HepG2 (cell line): ENCODE data around the gene PLCB4. TPM values are rescaled to one million over a fixed set of nuclear protein-coding genes. Genes with fewer than 3 reads are reported as not detected.

Source experiments
- ATAC-seq: fragments of 200-7000 bp; cut with Tn5 transposase; 3 replicates; pipeline ENCODE4 v1.9.1; 2020; ENCODE audit warnings: mild to moderate bottlenecking, moderate library complexity
- BruUV-seq: library from RNA; stranded (reverse); fragments of 400-500 nt; replicated peaks from 2 replicates; lab custom pipeline; 2021; lab: Mats Ljungman, UMichigan
- CTCF ChIA-PET: fragments of 300-600 bp; formaldehyde crosslinking; extraction: SDS; loops from one replicate; lab custom pipeline; 2021; ENCODE audit warnings: low total read pairs, inconsistent platforms, low intra/inter-chr PET ratio; lab: Yijun Ruan, JAX
- POLR2A ChIA-PET: fragments of 350-600 bp; sonication (Branson Sonifier 250); formaldehyde crosslinking; loops from one replicate; lab custom pipeline; 2020; ENCODE audit warnings: antibody characterized with exemption, inconsistent platforms; lab: Yijun Ruan, JAX
- DNase-seq: peaks from one replicate; pipeline ENCODE4 v3.0.0-alpha.2; 2015; ENCODE audit warnings: low spot score
- FAIRE-seq: peaks from 3 replicates; lab custom pipeline; 2011; peaks lifted over from hg19 to GRCh38; lab: Jason Lieb, UNC
- H2AFZ ChIP-seq: one replicate; pipeline ENCODE4 v1.6.1; 2011; ENCODE audit warnings: low read length, inconsistent platforms
- H3K27ac ChIP-seq: fragments of 300-600 bp; 3 replicates; pipeline ENCODE4 v1.8.0; 2011; ENCODE audit warnings: mixed run types, mild to moderate bottlenecking, mixed read lengths, low read length, inconsistent platforms; ENCODE audit not compliant: insufficient read depth; ENCODE audit errors: extremely low read length
- H3K27me3 ChIP-seq, 2 experiments: fragments of 200-600 bp in 1 of 2; 2 replicates in 1 of 2; 3 replicates in 1 of 2; pipeline versions ENCODE4 v1.6.0 to v1.8.0; 2011; ENCODE audit warnings: low read length in 2 of 2, mild to moderate bottlenecking in 2 of 2, moderate library complexity in 2 of 2, inconsistent platforms in 1 of 2; ENCODE audit not compliant: insufficient read depth in 2 of 2, control insufficient read depth in 1 of 2
- H3K36me3 ChIP-seq, 2 experiments: fragments of 200-600 bp in 1 of 2; replicated peaks in 1 of 2; 2 replicates in 1 of 2; 3 replicates in 1 of 2; pipeline versions ENCODE4 v1.5.1 to v1.8.0; 2011; ENCODE audit warnings: low read length in 2 of 2, inconsistent platforms in 1 of 2; ENCODE audit not compliant: insufficient read depth in 2 of 2, control insufficient read depth in 1 of 2
- H3K4me1 ChIP-seq: 2 replicates; pipeline ENCODE4 v1.5.1; 2012; ENCODE audit warnings: low read length, inconsistent platforms; ENCODE audit not compliant: insufficient read depth
- H3K4me2 ChIP-seq: 2 replicates; pipeline ENCODE4 v1.6.0; 2011; ENCODE audit warnings: low read depth, low read length, inconsistent platforms
- H3K4me3 ChIP-seq, 3 experiments: fragments of 200-600 bp in 1 of 3; sonication (generic), shearing (Covaris generic) in 1 of 3; replicated peaks in 1 of 3; 2 replicates each; pipeline ENCODE4 v1.5.1; 2011 to 2016; ENCODE audit warnings: low read length in 3 of 3, inconsistent platforms in 2 of 3, low read depth in 2 of 3, mild to moderate bottlenecking in 2 of 3, control low read depth in 1 of 3, mixed read lengths in 1 of 3; ENCODE audit not compliant: insufficient read depth in 1 of 3
- H3K79me2 ChIP-seq: one replicate; pipeline ENCODE4 v1.6.1; 2011; ENCODE audit warnings: low read length, inconsistent platforms; ENCODE audit not compliant: insufficient read depth
- H3K9ac ChIP-seq: 2 replicates; pipeline ENCODE4 v1.6.0; 2011; ENCODE audit warnings: mild to moderate bottlenecking, low read depth, low read length, inconsistent platforms; ENCODE audit not compliant: insufficient read depth
- H3K9me3 ChIP-seq: 2 replicates; pipeline ENCODE4 v1.5.1; 2012; ENCODE audit warnings: mild to moderate bottlenecking, low read length
- H4K20me1 ChIP-seq: 2 replicates; pipeline ENCODE4 v1.6.0; 2011; ENCODE audit warnings: inconsistent platforms, mild to moderate bottlenecking, low read length, moderate library complexity; ENCODE audit not compliant: insufficient read depth
- ATF4 ChIP-seq, 2 experiments: fragments of 450-650 bp in 1 of 2; sonication (generic) in 1 of 2; formaldehyde crosslinking; IDR thresholded peaks; 2 replicates each; pipeline versions ENCODE4 v1.5.0 to v1.8.0; 2020 to 2022; ENCODE audit warnings: mild to moderate bottlenecking in 1 of 2, missing genetic modification reagents in 1 of 2
- FOXC1 ChIP-seq: sonication (generic); formaldehyde crosslinking; IDR thresholded peaks from 2 replicates; pipeline ENCODE4 v1.8.0; 2022; ENCODE audit warnings: mild to moderate bottlenecking, missing genetic modification reagents, borderline replicate concordance
- GLI4 ChIP-seq: sonication (generic); formaldehyde crosslinking; IDR thresholded peaks from 2 replicates; pipeline ENCODE4 v1.5.1; 2020; ENCODE audit warnings: missing genetic modification reagents, mild to moderate bottlenecking, moderate library complexity, borderline replicate concordance
- HMGXB4 ChIP-seq, 2 experiments: sonication (generic) in 1 of 2; formaldehyde crosslinking in 1 of 2; IDR thresholded peaks; 2 replicates each; pipeline versions ENCODE4 v1.4.0 to v1.6.1; 2018 to 2020; ENCODE audit warnings: missing genetic modification reagents in 2 of 2, borderline replicate concordance in 1 of 2, low read depth in 1 of 2, mild to moderate bottlenecking in 1 of 2, missing biosample characterization in 1 of 2
- MYC ChIP-seq: sonication (generic); formaldehyde crosslinking; IDR thresholded peaks from 2 replicates; pipeline ENCODE4 v1.9.0; 2021; ENCODE audit warnings: missing genetic modification reagents, borderline replicate concordance
- NAIF1 ChIP-seq: sonication (generic); formaldehyde crosslinking; IDR thresholded peaks from 2 replicates; pipeline ENCODE4 v1.5.0; 2020; ENCODE audit warnings: mild to moderate bottlenecking, missing genetic modification reagents, borderline replicate concordance
- PAX8 ChIP-seq: sonication (generic); formaldehyde crosslinking; IDR thresholded peaks from 2 replicates; pipeline ENCODE4 v1.8.0; 2022; ENCODE audit warnings: mild to moderate bottlenecking, missing genetic modification reagents, borderline replicate concordance
- TSC22D2 ChIP-seq: sonication (generic); formaldehyde crosslinking; IDR thresholded peaks from 2 replicates; pipeline ENCODE4 v1.5.1; 2020; ENCODE audit warnings: missing genetic modification reagents, mild to moderate bottlenecking, borderline replicate concordance
- ZNF274 ChIP-seq: sonication (generic); formaldehyde crosslinking; IDR thresholded peaks from 2 replicates; pipeline ENCODE4 v1.5.1; 2020; ENCODE audit warnings: mild to moderate bottlenecking, missing genetic modification reagents
- ZNF503 ChIP-seq: sonication (generic); formaldehyde crosslinking; IDR thresholded peaks from 2 replicates; pipeline ENCODE4 v1.4.0; 2020; ENCODE audit warnings: missing genetic modification reagents
- ZNF580 ChIP-seq: IDR thresholded peaks from 2 replicates; pipeline ENCODE4 v1.6.1; 2016; ENCODE audit warnings: low read depth, borderline replicate concordance
- ZNF615 ChIP-seq: sonication (generic); formaldehyde crosslinking; IDR thresholded peaks from 2 replicates; pipeline ENCODE4 v1.5.0; 2020; ENCODE audit warnings: mild to moderate bottlenecking, missing genetic modification reagents, borderline replicate concordance
- ZNF781 ChIP-seq: sonication (generic); formaldehyde crosslinking; IDR thresholded peaks from 2 replicates; pipeline ENCODE4 v1.5.1; 2020; ENCODE audit warnings: borderline replicate concordance, mild to moderate bottlenecking, missing genetic modification reagents; ENCODE audit errors: not compliant biosample characterization
- WGBS: methylation state at CpG from one replicate; pipeline ENCODE4 v1.1.6; 2017; ENCODE audit warnings: low lambda C conversion rate; 5-methylcytosine and 5-hydroxymethylcytosine counted together
- in situ Hi-C: cut with HindIII; loops from 2 replicates; pipeline ENCODE4 v1.10.0; 2017; ENCODE audit warnings: low pct_unique_long_range_greater_than_20kb; ENCODE audit not compliant: extremely low pct_ligation_motif_present
- intact Hi-C: fragments of 100-400 bp; cut with micrococcal nuclease; formaldehyde crosslinking; loops from one replicate; pipeline ENCODE4 v1.10.0; 2022; ENCODE audit not compliant: unreplicated experiment
- polyA plus RNA-seq, 8 experiments: library from polyadenylated mRNA; depleted of rRNA in 3 of 8; stranded (reverse) in 7 of 8; unstranded in 1 of 8; fragments of >200 nt; fragmentation: Illumina TruSeq in 4 of 8; extraction: Trizol in 4 of 8; gene quantifications; 2 replicates each; pipeline versions ENCODE4 v1.2.1 to v1.2.3, GENCODE V29; 2011 to 2016; ENCODE audit warnings: low read depth in 4 of 8, missing spikeins in 1 of 8, mixed read lengths in 1 of 8; ENCODE audit not compliant: insufficient read depth in 1 of 8
- total RNA-seq, 5 experiments: library from RNA; depleted of rRNA; stranded (reverse); fragments of >200 nt; fragmentation: Illumina TruSeq; extraction: Trizol; gene quantifications; 2 replicates each; pipeline ENCODE4 v1.2.3, GENCODE V29; 2016; ENCODE audit warnings: low read depth in 1 of 5

Gene PLCB4
- total and polyA plus RNA-seq, 2 of the 13 experiments (the other 11 are each of a cell fraction or from before 2014, with no cell fraction given) = 0.01 TPM; not detected in 1

- no peak for TF ChIP-seq ZNF503 (CRISPR knock-in tag)
- TF ChIP-seq NAIF1 (CRISPR knock-in tag) = no peak
- TF ChIP-seq ZNF274 (CRISPR knock-in tag) = no peak
- TF ChIP-seq TSC22D2 (CRISPR knock-in tag) = no peak
- TF ChIP-seq ZNF580 (CRISPR knock-in tag) = no peak
These were observed 406.6 kb downstream of the PLCB4 start (continued) for GRCh38 chr20:9475456-9475855.

- Histone ChIP-seq H4K20me1 (no peaks in the 10 kb centered on the region), H3K9ac (no peak overlapping the region), H3K4me1 (no peaks in the 10 kb centered on the region), H3K36me3 (no peaks in the 10 kb centered on the region), H3K27ac (no peak overlapping the region), H3K27me3 (no peaks in the 10 kb centered on the region; a peak in 1 of 5 replicates)
- ATAC-seq = no peak
- intact Hi-C loops (no loop called here), in situ Hi-C loops (no loop called here)
- no peak for FAIRE-seq
- 0% methylated on average over 4 of the region's 4 CpGs for WGBS
- DNase-seq = no peak
- POLR2A ChIA-PET = no interaction called here
- CTCF ChIA-PET = no interaction called here
- TF ChIP-seq HMGXB4 (CRISPR knock-in tag; IDR thresholded peaks at IDR 0.05; ENCODE audit: borderline replicate concordance in 1 of 2, low read depth in 1 of 2) (no peak), MYC (CRISPR knock-in tag) (no peak), ZNF615 (CRISPR knock-in tag) (no peak), ZNF781 (CRISPR knock-in tag) (no peak), PAX8 (no peak), ATF4 (CRISPR knock-in tag; IDR thresholded peaks at IDR 0.05) (no peak), GLI4 (no peak), FOXC1 (CRISPR knock-in tag) (no peak)
- TF ChIP-seq, all 625 proteins: peak for 0
- no peak overlapping the region for H3K4me3 ChIP-seq
- no peak overlapping the region for H2AFZ ChIP-seq
- no TSS peak for BruUV-seq
- H3K9me3 ChIP-seq = no peaks in the 10 kb centered on the region
- no peak overlapping the region for H3K4me2 ChIP-seq
- no peaks in the 10 kb centered on the region for H3K79me2 ChIP-seq
These were observed 407.3 kb downstream of the PLCB4 start for GRCh38 chr20:9476174-9476573.
